A549 (cell line): ENCODE measurements around the gene CCNQ.

Experiments
- CBX2 ChIP-seq: fragments of 200-600 bp; sonication (generic); IDR thresholded peaks from 2 replicates; pipeline ENCODE4 v1.6.1; 2016; ENCODE audit warnings: low read depth, mild to moderate bottlenecking, borderline replicate concordance
- CHD4 ChIP-seq: fragments of 200-600 bp; sonication (generic); IDR thresholded peaks from 2 replicates; pipeline ENCODE4 v1.6.1; 2016; ENCODE audit warnings: antibody characterized with exemption, mild to moderate bottlenecking, borderline replicate concordance
- EP300 ChIP-seq, 2 experiments: fragments of >200 bp; sonication (Bioruptor Twin); formaldehyde crosslinking; IDR thresholded peaks; 2 replicates in 1 of 2; 3 replicates in 1 of 2; pipeline ENCODE4 v1.6.1; 2016 to 2017
- KDM1A ChIP-seq: fragments of 200-600 bp; sonication (generic); IDR thresholded peaks from 2 replicates; pipeline ENCODE4 v1.6.1; 2016; ENCODE audit warnings: low read depth, mild to moderate bottlenecking
- KDM5A ChIP-seq: fragments of 200-600 bp; sonication (generic); IDR thresholded peaks from 2 replicates; pipeline ENCODE4 v1.6.1; 2016; ENCODE audit warnings: antibody characterized with exemption, mild to moderate bottlenecking
- RAD21 ChIP-seq, 2 experiments: fragments of >200 bp in 1 of 2; sonication (Bioruptor Twin) in 1 of 2; formaldehyde crosslinking in 1 of 2; IDR thresholded peaks in 1 of 2; conservative IDR thresholded peaks in 1 of 2; 2 replicates in 1 of 2; 3 replicates in 1 of 2; pipeline ENCODE4 v1.6.1; 2012 to 2018; ENCODE audit warnings: inconsistent platforms in 1 of 2
- RFX5 ChIP-seq: fragments of 450-650 bp; IDR thresholded peaks from 2 replicates; pipeline ENCODE4 v1.7.1; 2014; ENCODE audit warnings: antibody characterized with exemption, mild to moderate bottlenecking, moderate library complexity
- ZFP36 ChIP-seq: fragments of 450-650 bp; IDR thresholded peaks from 2 replicates; pipeline ENCODE4 v1.6.1; 2014; ENCODE audit warnings: borderline replicate concordance; ENCODE audit not compliant: partially characterized antibody
- TF ChIP-seq, protein P1 (sequence below): fragments of >200 bp; sonication (Bioruptor Twin); formaldehyde crosslinking; IDR thresholded peaks from 3 replicates; pipeline ENCODE4 v1.5.1; 2016
- TF ChIP-seq, protein P2 (sequence below): fragments of 450-650 bp; IDR thresholded peaks from 2 replicates; pipeline ENCODE4 v1.6.1; 2014; ENCODE audit warnings: antibody characterized with exemption
- TF ChIP-seq, protein P3 (sequence below): IDR thresholded peaks from 2 replicates; pipeline ENCODE4 v1.6.1; 2012
- TF ChIP-seq, protein P4 (sequence below): fragments of 200-600 bp; sonication (generic); IDR thresholded peaks from 2 replicates; pipeline ENCODE4 v1.6.1; 2016; ENCODE audit warnings: antibody characterized with exemption, mild to moderate bottlenecking, moderate library complexity
- TF ChIP-seq, protein P5 (sequence below): fragments of >200 bp; sonication (Bioruptor Twin); formaldehyde crosslinking; IDR thresholded peaks from 3 replicates; pipeline ENCODE4 v1.6.1; 2016

DNA sequence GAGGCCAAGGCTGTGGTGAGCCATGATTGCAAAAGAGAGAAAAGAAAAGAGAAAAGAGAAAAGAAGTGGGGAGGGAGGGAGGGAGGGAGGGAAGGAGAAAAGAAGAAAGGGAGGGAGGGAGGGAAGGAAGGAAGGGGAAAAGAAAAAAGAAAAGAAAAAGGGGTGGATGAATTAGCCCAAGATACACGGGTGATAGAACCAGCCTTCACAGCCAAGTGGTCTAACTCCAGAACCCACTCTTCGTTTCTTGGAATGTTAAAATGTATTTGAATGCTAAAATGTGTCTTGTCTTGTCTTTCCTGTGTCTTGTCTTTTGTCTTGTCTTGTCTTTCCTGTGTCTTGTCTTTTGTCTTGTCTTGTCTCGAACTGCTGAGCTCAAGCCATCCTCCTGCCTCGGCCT, 13.1 kb downstream of the CCNQ start:
- TF ChIP-seq, protein P1, sequence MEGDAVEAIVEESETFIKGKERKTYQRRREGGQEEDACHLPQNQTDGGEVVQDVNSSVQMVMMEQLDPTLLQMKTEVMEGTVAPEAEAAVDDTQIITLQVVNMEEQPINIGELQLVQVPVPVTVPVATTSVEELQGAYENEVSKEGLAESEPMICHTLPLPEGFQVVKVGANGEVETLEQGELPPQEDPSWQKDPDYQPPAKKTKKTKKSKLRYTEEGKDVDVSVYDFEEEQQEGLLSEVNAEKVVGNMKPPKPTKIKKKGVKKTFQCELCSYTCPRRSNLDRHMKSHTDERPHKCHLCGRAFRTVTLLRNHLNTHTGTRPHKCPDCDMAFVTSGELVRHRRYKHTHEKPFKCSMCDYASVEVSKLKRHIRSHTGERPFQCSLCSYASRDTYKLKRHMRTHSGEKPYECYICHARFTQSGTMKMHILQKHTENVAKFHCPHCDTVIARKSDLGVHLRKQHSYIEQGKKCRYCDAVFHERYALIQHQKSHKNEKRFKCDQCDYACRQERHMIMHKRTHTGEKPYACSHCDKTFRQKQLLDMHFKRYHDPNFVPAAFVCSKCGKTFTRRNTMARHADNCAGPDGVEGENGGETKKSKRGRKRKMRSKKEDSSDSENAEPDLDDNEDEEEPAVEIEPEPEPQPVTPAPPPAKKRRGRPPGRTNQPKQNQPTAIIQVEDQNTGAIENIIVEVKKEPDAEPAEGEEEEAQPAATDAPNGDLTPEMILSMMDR, result no peak
- TF ChIP-seq, protein P2, sequence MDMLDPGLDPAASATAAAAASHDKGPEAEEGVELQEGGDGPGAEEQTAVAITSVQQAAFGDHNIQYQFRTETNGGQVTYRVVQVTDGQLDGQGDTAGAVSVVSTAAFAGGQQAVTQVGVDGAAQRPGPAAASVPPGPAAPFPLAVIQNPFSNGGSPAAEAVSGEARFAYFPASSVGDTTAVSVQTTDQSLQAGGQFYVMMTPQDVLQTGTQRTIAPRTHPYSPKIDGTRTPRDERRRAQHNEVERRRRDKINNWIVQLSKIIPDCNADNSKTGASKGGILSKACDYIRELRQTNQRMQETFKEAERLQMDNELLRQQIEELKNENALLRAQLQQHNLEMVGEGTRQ, result no peak
- TF ChIP-seq KDM1A, result no peak
- TF ChIP-seq, protein P3, sequence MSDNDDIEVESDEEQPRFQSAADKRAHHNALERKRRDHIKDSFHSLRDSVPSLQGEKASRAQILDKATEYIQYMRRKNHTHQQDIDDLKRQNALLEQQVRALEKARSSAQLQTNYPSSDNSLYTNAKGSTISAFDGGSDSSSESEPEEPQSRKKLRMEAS, result no peak
- TF ChIP-seq RAD21 (conservative IDR thresholded peaks at IDR 0.05 in 1 of 2, IDR thresholded peaks at IDR 0.05 in 1 of 2), result no peak
- no peak for TF ChIP-seq EP300 (IDR thresholded peaks at IDR 0.05)
- TF ChIP-seq, protein P4, sequence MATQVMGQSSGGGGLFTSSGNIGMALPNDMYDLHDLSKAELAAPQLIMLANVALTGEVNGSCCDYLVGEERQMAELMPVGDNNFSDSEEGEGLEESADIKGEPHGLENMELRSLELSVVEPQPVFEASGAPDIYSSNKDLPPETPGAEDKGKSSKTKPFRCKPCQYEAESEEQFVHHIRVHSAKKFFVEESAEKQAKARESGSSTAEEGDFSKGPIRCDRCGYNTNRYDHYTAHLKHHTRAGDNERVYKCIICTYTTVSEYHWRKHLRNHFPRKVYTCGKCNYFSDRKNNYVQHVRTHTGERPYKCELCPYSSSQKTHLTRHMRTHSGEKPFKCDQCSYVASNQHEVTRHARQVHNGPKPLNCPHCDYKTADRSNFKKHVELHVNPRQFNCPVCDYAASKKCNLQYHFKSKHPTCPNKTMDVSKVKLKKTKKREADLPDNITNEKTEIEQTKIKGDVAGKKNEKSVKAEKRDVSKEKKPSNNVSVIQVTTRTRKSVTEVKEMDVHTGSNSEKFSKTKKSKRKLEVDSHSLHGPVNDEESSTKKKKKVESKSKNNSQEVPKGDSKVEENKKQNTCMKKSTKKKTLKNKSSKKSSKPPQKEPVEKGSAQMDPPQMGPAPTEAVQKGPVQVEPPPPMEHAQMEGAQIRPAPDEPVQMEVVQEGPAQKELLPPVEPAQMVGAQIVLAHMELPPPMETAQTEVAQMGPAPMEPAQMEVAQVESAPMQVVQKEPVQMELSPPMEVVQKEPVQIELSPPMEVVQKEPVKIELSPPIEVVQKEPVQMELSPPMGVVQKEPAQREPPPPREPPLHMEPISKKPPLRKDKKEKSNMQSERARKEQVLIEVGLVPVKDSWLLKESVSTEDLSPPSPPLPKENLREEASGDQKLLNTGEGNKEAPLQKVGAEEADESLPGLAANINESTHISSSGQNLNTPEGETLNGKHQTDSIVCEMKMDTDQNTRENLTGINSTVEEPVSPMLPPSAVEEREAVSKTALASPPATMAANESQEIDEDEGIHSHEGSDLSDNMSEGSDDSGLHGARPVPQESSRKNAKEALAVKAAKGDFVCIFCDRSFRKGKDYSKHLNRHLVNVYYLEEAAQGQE, result no peak
- TF ChIP-seq CBX2, result no peak
- no peak for TF ChIP-seq RFX5
- TF ChIP-seq ZFP36, result no peak
- no peak for TF ChIP-seq CHD4
- TF ChIP-seq, protein P5, sequence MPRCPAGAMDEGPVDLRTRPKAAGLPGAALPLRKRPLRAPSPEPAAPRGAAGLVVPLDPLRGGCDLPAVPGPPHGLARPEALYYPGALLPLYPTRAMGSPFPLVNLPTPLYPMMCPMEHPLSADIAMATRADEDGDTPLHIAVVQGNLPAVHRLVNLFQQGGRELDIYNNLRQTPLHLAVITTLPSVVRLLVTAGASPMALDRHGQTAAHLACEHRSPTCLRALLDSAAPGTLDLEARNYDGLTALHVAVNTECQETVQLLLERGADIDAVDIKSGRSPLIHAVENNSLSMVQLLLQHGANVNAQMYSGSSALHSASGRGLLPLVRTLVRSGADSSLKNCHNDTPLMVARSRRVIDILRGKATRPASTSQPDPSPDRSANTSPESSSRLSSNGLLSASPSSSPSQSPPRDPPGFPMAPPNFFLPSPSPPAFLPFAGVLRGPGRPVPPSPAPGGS, result no peak
- no peak for TF ChIP-seq KDM5A
